ENCODE results near the gene SLC66A1. TPM values are rescaled to one million over a fixed set of nuclear protein-coding genes. Genes with fewer than 3 reads are reported as not detected.

The SLC66A1 gene
- total RNA-seq, 4 donors from 2014 or later, result 19.1 to 53.9 (median 35.3) TPM

DNA sequence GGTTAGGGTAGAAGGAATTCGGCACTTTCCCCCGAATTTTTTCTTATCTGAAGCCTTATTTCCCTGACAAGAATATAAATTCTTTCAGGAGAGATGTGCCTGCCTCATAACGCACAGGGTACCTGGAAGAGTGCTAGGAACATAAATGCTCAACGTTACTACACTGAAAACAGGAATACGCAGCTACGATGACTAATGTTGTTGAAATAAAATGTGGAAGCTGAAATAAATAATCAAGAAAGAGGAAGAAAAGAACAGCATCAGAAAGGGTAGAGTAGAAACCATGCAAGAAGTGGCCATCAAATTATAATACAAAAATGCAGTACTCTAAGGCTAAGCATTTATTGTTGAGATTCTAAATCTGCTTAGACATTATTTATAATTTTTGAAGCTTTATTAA is 33.9 kb downstream of the SLC66A1 start:
- in situ Hi-C loops (cut with MboI; ENCODE audit: low pct_ligation_motif_present in 1 of 4, low pct_unique_long_range_greater_than_20kb in 1 of 4, low sequenced_read_pairs in 3 of 4), result loop anchor here in 2 of 4 donors (10.0 kb wide), 1 partner anchor 309 kb away; no protein-coding TSS in a partner anchor
- TF ChIP-seq POLR2A (IDR thresholded peaks at IDR 0.05), result no peak
- no peak for TF ChIP-seq CTCF (IDR thresholded peaks at IDR 0.05)
- TF ChIP-seq POLR2AphosphoS5 (IDR thresholded peaks at IDR 0.05), result no peak
- TF ChIP-seq EP300 (IDR thresholded peaks at IDR 0.05; ENCODE audit: low read depth), result no peak
- no peaks in the 10 kb centered on the region for H3K27me3 ChIP-seq
- 64 to 79% methylated on average over 4 to 6 of the region's 6 CpGs for WGBS, 2 donors (ENCODE audit: low coverage in 1 of 2)
- no peaks in the 10 kb centered on the region for H3K9me3 ChIP-seq
- H3K27ac ChIP-seq, result no peak overlapping the region
- intact Hi-C loops (cut with DNase I; ENCODE audit: low total_unique reads), result no loop called here
- peaks cover 0 to 36% (median 7%) of the 10 kb centered on the region in 4 donors for H3K36me3 ChIP-seq
- no peak for DNase-seq
- H3K4me1 ChIP-seq, result peaks cover 0 to 11% (median 5%) of the 10 kb centered on the region in 4 donors
- no peak overlapping the region for H3K4me3 ChIP-seq

DNA sequence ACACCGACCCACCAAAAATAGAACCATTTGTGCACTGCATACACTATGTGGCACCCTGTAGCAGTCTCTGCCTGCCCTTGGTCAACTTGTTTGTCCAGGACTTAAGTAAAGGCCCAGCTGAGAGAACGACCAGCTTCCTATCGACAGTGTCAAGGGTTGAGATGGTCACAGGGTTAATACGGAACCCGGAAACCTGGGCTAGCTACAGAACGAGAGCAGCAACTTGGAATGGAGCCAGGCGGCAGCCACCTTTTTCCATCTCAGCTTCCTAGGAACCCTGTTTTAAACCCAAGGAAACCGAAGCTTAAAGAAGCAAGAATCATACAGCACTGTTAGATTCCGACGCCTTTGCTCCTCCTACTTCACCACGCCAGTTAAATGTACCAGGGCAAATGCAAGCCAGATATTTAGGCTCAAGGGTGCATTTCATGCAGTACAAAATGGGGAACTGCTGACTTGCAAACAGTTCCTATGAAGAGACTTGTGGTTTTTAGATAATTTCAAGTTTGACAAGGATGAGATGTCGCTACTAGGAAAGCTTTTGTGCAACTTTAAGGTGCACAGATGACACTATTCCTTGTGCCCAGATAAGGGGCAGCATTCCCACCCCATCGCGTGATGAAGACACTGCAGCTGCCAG is 35.5 kb downstream of the SLC66A1 start:
- Histone ChIP-seq H3K27ac (peak overlapping the region in 1 of 4 donors; percentile 34), H3K36me3 (peaks cover 0 to 34% (median 7%) of the 10 kb centered on the region in 4 donors), H3K4me1 (peaks cover 0 to 16% (median 1%) of the 10 kb centered on the region in 4 donors), H3K4me3 (no peak overlapping the region), H3K9me3 (no peaks in the 10 kb centered on the region), H3K27me3 (no peaks in the 10 kb centered on the region)
- WGBS, 2 donors (ENCODE audit: low coverage in 1 of 2), result 72% methylated on average over 14 of the region's 14 CpGs; no CpG with 5 or more reads in 1 of the 2 donors
- DNase-seq, result no peak
- TF ChIP-seq CTCF (IDR thresholded peaks at IDR 0.05) (no peak), POLR2A (IDR thresholded peaks at IDR 0.05) (no peak), EP300 (IDR thresholded peaks at IDR 0.05; ENCODE audit: low read depth) (no peak)
- in situ Hi-C loops (cut with MboI; ENCODE audit: low pct_ligation_motif_present in 1 of 4, low pct_unique_long_range_greater_than_20kb in 1 of 4, low sequenced_read_pairs in 3 of 4) (loop anchor here in 2 of 4 donors (10.0 kb wide), 1 partner anchor 307 kb away; no protein-coding TSS in a partner anchor), intact Hi-C loops (cut with DNase I; ENCODE audit: low total_unique reads) (no loop called here)

- Histone ChIP-seq H3K4me3 (no peak overlapping the region), H3K27me3 (no peaks in the 10 kb centered on the region), H3K9me3 (no peaks in the 10 kb centered on the region), H3K27ac (peak overlapping the region in 1 of 4 donors; percentile 34), H3K4me1 (peaks cover 0 to 16% (median 6%) of the 10 kb centered on the region in 4 donors), H3K36me3 (peaks cover 0 to 26% (median 7%) of the 10 kb centered on the region in 4 donors)
- no peak for DNase-seq
- WGBS, 2 donors (ENCODE audit: low coverage in 1 of 2), result 78 to 83% methylated on average over 6 to 15 of the region's 15 CpGs
- intact Hi-C loops (cut with DNase I; ENCODE audit: low total_unique reads) (no loop called here), in situ Hi-C loops (cut with MboI; ENCODE audit: low pct_ligation_motif_present in 1 of 4, low pct_unique_long_range_greater_than_20kb in 1 of 4, low sequenced_read_pairs in 3 of 4) (loop anchor here in 2 of 4 donors (10.0 kb wide), 1 partner anchor 306 kb away; no protein-coding TSS in a partner anchor)
- TF ChIP-seq CTCF (IDR thresholded peaks at IDR 0.05) (no peak), EP300 (IDR thresholded peaks at IDR 0.05; ENCODE audit: low read depth) (no peak), POLR2AphosphoS5 (IDR thresholded peaks at IDR 0.05) (no peak), POLR2A (IDR thresholded peaks at IDR 0.05) (no peak)
Measured at GRCh38 chr1:19348441-19349198, 36.5 kb downstream of the SLC66A1 start.

GRCh38 chr1:19349999-19350398 is 37.9 kb downstream of the SLC66A1 start:
- Histone ChIP-seq H3K36me3 (peaks cover 0 to 20% (median 3%) of the 10 kb centered on the region in 4 donors), H3K27ac (peak overlapping the region in 1 of 4 donors; percentile 23), H3K4me1 (peaks cover 0 to 16% (median 9%) of the 10 kb centered on the region in 4 donors), H3K4me3 (no peak overlapping the region), H3K27me3 (no peaks in the 10 kb centered on the region), H3K9me3 (no peaks in the 10 kb centered on the region)
- TF ChIP-seq POLR2AphosphoS5 (IDR thresholded peaks at IDR 0.05), result no peak
- TF ChIP-seq EP300 (IDR thresholded peaks at IDR 0.05; ENCODE audit: low read depth), result no peak
- TF ChIP-seq POLR2A (IDR thresholded peaks at IDR 0.05), result no peak
- no peak for DNase-seq
- 91% methylated on average over 16 of the region's 17 CpGs; no CpG with 5 or more reads in 1 of the 2 donors for WGBS, 2 donors (ENCODE audit: low coverage in 1 of 2)
- in situ Hi-C loops (cut with MboI; ENCODE audit: low pct_ligation_motif_present in 1 of 4, low pct_unique_long_range_greater_than_20kb in 1 of 4, low sequenced_read_pairs in 3 of 4) (loop anchor here in 3 of 4 donors (10.0 kb wide), 1 partner anchor 305 kb away; no protein-coding TSS in a partner anchor), intact Hi-C loops (cut with DNase I; ENCODE audit: low total_unique reads) (no loop called here)
